Fibroblast of villous mesenchyme (primary cell): ENCODE measurements around the gene PTOV1. TPM values are rescaled to one million over a fixed set of nuclear protein-coding genes. Genes with fewer than 3 reads are reported as not detected.
"Not testable (repeated sequence)": the region's sequence is repeated elsewhere in the genome, so short reads cannot be mapped to it uniquely, and the experiment has no call there.

Experiments
- DNase-seq: peaks from one replicate; pipeline ENCODE4 v3.0.0-alpha.2; 2010; ENCODE audit warnings: low read depth
- H3K4me3 ChIP-seq: 2 replicates; pipeline ENCODE4 v1.5.1; 2011; ENCODE audit warnings: low read depth, mild to moderate bottlenecking, low read length
- CTCF ChIP-seq: IDR thresholded peaks from 2 replicates; pipeline ENCODE4 v1.5.1; 2012; ENCODE audit warnings: low read depth, mild to moderate bottlenecking, low read length; ENCODE audit not compliant: insufficient read depth
- total RNA-seq: library from RNA; depleted of rRNA; stranded (reverse); fragments of >200 nt; gene quantifications from 2 replicates; pipeline ENCODE4 v1.2.3, GENCODE V29; 2012

The PTOV1 gene
- total RNA-seq, 1 donor: 47.9 TPM

DNA sequence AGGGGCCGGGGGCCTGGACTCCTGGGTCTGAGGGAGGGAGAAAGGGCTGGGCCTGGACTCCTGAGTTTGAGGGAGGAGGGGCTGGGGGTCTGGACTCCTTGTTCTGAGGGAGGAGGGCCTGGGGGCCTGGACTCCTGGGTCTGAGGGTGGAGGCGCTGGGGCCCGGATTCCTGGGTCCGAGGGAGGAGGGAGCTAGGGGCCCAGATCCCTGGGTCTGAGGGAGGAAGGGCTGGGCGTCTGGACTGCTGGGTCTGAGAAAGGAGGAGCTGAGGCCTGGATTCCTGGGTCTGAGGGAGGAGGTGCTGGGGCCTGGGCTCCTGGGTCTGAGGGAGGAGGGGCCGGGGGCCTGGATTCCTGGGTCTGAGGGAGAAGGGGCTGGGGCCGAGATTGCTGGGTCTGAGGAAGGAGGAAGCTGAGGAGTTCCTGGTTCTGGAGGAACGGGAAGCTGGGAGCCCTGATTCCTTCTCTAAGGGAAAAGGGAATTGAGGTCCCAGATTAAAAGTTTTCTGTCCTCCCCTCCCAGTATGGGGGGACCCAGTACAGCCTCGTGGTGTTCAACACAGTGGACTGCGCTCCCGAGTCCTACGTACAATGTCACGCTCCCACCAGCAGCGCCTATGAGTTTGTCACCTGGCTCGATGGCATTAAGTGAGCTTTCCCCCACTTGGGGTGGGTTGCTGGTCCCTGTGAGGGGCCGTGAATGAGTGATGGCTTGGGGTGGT, 32.1 kb upstream of the PTOV1 start:
- H3K4me3 ChIP-seq: peak overlapping the region; percentile 89
- no peak for TF ChIP-seq CTCF
- peak; percentile 28 for DNase-seq

DNA sequence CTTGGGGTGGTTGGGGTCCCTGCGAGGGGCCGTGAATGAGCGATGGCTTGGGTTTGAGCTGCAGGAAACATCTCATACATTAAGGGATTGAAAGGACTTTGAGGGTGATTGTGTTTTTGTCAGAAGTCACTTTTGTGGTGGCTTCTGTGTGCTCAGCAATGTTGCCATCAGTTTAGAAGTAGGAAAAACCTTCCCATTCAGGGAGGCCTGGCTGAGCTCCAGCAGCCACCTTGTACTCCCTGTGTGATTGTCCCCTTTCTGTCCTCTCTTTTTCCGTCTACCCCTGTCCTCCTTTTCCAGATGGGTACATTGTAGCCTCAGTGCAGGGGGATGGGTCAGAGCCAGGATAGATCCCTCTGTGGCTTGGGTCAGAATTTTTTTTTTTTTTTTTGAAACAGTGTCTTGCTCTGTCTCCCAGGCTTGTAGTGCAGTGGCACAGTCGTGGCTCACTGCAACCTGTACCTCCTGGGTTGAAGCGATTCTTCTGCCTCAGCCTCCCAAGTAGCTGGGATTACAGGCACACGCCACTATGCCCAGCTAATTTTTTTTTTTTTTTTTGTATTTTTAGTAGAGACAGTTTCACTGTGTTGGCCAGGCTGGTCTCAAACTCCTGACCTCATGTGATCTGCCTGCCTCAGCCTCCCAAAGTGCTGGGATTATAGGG, 31.4 kb upstream of the PTOV1 start:
- not testable (repeated sequence) for DNase-seq
- H3K4me3 ChIP-seq: peak overlapping the region; percentile 89

DNA sequence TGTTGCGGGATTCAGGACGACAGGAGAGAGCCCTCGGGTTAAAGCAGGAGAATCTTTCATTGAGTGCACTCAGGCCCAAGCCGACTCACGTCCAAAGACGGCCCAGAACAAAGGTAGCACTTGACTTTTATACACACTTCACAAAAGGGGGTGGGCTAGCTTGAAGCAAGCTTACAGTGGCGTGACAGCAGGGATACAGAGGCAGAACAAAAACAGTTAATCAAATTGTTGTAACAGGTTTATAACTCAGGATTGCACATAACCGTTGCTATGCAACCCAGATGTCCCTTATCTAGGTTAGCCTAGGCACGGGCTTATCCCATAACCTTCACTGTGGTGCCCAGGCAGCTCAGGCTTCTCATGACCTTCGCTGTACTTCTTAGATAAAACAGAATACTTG, 30.8 kb upstream of the PTOV1 start:
- DNase-seq: peak; percentile 98
- H3K4me3 ChIP-seq: peak overlapping the region; percentile 89
- TF ChIP-seq CTCF: no peak

- H3K4me3 ChIP-seq: no peak overlapping the region
- no peak for TF ChIP-seq CTCF
- DNase-seq: no peak
These were observed 27.5 kb upstream of the PTOV1 start for GRCh38 chr19:49823472-49823871.

GRCh38 chr19:49824662-49825061, 26.3 kb upstream of the PTOV1 start:
- H3K4me3 ChIP-seq: no peak overlapping the region
- TF ChIP-seq CTCF: no peak
- no peak for DNase-seq

DNA sequence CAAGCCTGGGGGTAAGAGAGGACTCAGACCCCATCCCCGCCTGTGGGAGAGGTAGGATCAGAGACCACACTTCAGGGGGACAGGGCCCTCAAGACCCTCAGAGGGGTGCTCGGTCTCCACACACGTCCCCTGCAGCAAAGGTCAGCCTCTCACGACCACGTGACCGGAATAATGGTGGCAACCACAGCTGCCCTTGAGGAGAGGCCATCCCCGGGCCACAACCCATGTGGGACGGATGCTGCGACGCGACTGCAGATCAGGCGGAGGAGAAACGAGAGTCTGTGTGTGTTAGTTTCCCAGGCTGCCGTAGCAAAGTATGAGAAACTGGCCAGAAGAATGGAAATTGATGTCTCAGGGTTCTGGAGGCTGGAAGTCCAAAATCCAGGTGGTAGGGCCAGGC, 23.9 kb upstream of the PTOV1 start:
- no peak for DNase-seq
- TF ChIP-seq CTCF: no peak
- no peak overlapping the region for H3K4me3 ChIP-seq

GRCh38 chr19:49829200-49829599, 21.8 kb upstream of the PTOV1 start:
- no peak for TF ChIP-seq CTCF
- no peak for DNase-seq
- H3K4me3 ChIP-seq: no peak overlapping the region
